D721Med (cell line): ENCODE results near the gene PDLIM4.

ENCODE experiments used
- DNase-seq: peaks from one replicate; pipeline ENCODE4 v3.0.0; 2011; ENCODE audit warnings: low spot score; ENCODE audit not compliant: insufficient read length
- FAIRE-seq: peaks from 2 replicates; lab custom pipeline; 2011; peaks lifted over from hg19 to GRCh38; lab: Jason Lieb, UNC
- TF ChIP-seq, protein P1 (sequence below): IDR thresholded peaks from 2 replicates; pipeline ENCODE4 v1.5.1; 2012; ENCODE audit warnings: mild to moderate bottlenecking, control low read depth; ENCODE audit not compliant: insufficient read depth; ENCODE audit errors: missing control alignments

Gene PDLIM4

GRCh38 chr5:132300577-132301343 lies 43.3 kb downstream of the PDLIM4 start:
- TF ChIP-seq, protein P1, sequence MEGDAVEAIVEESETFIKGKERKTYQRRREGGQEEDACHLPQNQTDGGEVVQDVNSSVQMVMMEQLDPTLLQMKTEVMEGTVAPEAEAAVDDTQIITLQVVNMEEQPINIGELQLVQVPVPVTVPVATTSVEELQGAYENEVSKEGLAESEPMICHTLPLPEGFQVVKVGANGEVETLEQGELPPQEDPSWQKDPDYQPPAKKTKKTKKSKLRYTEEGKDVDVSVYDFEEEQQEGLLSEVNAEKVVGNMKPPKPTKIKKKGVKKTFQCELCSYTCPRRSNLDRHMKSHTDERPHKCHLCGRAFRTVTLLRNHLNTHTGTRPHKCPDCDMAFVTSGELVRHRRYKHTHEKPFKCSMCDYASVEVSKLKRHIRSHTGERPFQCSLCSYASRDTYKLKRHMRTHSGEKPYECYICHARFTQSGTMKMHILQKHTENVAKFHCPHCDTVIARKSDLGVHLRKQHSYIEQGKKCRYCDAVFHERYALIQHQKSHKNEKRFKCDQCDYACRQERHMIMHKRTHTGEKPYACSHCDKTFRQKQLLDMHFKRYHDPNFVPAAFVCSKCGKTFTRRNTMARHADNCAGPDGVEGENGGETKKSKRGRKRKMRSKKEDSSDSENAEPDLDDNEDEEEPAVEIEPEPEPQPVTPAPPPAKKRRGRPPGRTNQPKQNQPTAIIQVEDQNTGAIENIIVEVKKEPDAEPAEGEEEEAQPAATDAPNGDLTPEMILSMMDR = no peak

GRCh38 chr5:132301344-132302271 lies 44.1 kb downstream of the PDLIM4 start:
- no peak for DNase-seq

More at GRCh38 chr5:132300577-132301343, 43.3 kb downstream of the PDLIM4 start:
- FAIRE-seq (no peak), DNase-seq (no peak)

GRCh38 chr5:132302413-132302812 lies 44.9 kb downstream of the PDLIM4 start:
- TF ChIP-seq, protein P1 = no peak
- DNase-seq (no peak), FAIRE-seq (no peak)

More at GRCh38 chr5:132301344-132302271, 44.1 kb downstream of the PDLIM4 start:
- TF ChIP-seq, protein P1 = no peak
- FAIRE-seq = no peak

GRCh38 chr5:132303589-132303988 lies 46.1 kb downstream of the PDLIM4 start:
- FAIRE-seq (no peak), DNase-seq (no peak)

GRCh38 chr5:132305420-132305819 lies 47.9 kb downstream of the PDLIM4 start:
- FAIRE-seq = no peak
- DNase-seq = no peak
- TF ChIP-seq, protein P1 = no peak

More at GRCh38 chr5:132303589-132303988, 46.1 kb downstream of the PDLIM4 start:
- TF ChIP-seq, protein P1 = no peak

DNA sequence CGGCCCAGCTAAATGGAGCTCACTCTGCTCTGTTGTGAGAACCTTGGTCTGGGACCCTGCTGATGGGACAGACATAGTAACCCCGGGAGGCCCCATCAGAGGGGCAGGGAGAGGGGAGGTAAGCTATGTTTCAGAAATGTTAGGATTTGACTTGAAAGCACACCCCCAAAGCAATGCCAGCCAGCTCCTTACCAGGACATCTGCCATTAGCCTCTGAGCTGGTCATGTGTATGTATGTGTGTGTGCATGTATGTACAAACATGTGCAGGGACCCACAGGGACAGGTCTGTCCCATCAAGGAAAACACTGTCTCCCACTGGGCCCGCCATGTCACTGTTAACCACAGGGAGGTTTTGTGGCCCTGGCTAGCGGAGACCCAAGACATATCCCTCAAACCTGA lies 51.2 kb downstream of the PDLIM4 start:
- DNase-seq = no peak
- no peak for FAIRE-seq
- TF ChIP-seq, protein P1 = no peak
